Breast epithelium (tissue), 3 donors: ENCODE results near the gene EVC.

Experiments
- POLR2A ChIP-seq: fragments of 450-650 bp; IDR thresholded peaks from one replicate; pipeline ENCODE4 v1.6.1; 2016; ENCODE audit warnings: antibody characterized with exemption, mild to moderate bottlenecking, moderate library complexity
- TF ChIP-seq, protein P1 (sequence below), 3 donors: fragments of 450-650 bp; IDR thresholded peaks; one replicate each; pipeline ENCODE4 v1.5.1; 2016 to 2017; ENCODE audit warnings: antibody characterized with exemption in 3 of 3, mild to moderate bottlenecking in 3 of 3, moderate library complexity in 3 of 3

DNA sequence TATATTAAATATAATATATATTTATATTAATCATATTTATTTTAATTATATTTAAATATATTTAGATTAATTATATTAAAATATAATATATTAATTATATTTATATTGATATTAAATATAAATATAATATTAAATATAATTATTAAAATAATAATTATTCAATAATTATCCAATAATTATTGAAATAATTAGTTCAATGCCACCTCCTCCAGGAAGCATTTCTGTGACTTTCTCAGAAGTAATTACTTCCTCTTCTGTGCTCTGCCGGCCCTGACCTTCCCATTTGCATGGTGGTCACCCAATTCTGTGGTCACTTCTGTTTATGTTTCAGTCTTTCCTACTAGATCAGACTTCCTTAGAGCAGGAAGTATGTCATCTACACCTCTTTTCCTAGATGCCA, 48.4 kb upstream of the EVC start:
- TF ChIP-seq, protein P1, sequence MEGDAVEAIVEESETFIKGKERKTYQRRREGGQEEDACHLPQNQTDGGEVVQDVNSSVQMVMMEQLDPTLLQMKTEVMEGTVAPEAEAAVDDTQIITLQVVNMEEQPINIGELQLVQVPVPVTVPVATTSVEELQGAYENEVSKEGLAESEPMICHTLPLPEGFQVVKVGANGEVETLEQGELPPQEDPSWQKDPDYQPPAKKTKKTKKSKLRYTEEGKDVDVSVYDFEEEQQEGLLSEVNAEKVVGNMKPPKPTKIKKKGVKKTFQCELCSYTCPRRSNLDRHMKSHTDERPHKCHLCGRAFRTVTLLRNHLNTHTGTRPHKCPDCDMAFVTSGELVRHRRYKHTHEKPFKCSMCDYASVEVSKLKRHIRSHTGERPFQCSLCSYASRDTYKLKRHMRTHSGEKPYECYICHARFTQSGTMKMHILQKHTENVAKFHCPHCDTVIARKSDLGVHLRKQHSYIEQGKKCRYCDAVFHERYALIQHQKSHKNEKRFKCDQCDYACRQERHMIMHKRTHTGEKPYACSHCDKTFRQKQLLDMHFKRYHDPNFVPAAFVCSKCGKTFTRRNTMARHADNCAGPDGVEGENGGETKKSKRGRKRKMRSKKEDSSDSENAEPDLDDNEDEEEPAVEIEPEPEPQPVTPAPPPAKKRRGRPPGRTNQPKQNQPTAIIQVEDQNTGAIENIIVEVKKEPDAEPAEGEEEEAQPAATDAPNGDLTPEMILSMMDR (IDR thresholded peaks at IDR 0.05), result no peak
- TF ChIP-seq POLR2A, result no peak
